Measurements from ENCODE around the gene PIK3R3.
A peak's percentile ranks its signal among the peaks of the same experiment; 100 is the strongest.

Gene PIK3R3

DNA sequence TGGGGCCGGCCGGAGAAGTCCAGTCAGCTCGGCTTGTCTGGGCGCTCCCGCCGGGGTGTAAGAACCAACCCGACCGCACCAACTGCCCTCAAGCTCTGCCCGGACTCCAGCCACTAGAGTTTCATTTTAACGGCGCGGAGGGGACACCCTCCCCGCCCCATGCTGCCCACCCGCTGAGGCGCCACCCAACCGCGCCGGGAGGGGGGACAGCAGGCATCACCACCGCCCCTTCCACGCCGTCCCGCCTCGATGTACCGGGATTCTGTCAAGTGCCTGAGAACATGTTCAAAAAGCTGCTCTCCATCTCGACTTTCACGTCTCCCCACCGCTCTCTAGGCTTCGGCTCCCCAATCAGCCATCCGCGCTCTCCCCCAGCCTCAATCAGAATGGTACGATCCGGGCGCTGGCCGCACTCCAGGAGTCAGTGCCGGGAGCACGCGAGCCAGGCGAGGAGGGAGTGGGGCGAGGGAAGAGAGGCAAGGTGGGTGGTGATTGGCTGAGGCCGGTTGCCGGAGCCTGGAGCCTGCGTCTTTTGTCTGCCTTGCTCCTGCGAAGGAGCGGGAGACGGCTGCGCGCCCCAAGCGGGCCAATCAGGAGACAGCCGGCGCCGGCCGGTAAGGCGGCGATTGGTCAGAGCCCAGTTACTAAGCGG is at the start of gene PIK3R3:
Gene PIK3R3 (minus strand): TSS at position 101 of the 652 bp plus-strand sequence. CDS start 677 bp downstream, outside the sequence.
- peak; percentile 28 to 77 (median 60) for DNase-seq

DNA sequence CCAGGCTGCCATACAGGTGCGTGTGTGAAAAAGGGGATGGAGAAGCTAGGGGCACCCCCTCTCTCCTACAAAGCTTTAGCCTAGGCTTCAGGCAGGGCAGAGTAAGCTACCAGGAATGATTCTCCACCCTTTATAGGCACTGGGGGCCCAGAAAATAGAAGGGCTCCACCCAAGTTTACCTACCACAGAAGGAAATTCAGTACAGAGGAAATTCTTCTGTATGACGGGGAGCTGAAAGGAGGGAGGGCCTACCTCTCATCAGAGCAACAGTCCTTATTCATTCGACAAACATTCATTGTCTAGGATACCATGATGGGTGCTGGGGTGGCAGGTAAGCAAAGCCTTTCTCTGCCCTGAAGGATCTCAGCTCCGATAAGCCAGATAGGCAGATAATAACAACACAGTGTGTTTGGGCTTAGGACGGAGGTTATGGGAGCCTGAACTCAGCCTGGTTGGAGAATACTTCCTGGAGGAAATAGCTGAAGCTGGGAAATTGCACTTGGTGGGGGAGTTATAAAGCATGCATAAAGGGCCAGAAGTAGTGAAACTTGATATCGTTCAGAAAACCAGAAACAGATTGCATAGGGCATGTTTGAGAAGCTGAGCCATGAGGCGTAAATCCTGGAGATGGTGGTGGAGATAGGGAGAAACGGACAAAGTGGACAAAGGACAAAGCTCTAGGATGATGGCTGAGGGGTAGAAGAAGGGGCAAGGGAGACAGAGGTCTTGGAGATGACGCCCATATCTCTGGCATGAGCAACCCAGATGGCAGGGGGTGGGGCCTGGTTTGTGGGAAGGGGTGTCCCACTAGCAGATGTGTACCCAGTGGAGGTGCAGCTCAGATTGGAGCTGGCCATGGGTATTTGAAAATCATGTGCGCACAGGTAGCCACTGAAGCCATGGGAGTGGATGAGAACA is 49.2 kb upstream of the PIK3R3 start:
- no peak for DNase-seq

DNA sequence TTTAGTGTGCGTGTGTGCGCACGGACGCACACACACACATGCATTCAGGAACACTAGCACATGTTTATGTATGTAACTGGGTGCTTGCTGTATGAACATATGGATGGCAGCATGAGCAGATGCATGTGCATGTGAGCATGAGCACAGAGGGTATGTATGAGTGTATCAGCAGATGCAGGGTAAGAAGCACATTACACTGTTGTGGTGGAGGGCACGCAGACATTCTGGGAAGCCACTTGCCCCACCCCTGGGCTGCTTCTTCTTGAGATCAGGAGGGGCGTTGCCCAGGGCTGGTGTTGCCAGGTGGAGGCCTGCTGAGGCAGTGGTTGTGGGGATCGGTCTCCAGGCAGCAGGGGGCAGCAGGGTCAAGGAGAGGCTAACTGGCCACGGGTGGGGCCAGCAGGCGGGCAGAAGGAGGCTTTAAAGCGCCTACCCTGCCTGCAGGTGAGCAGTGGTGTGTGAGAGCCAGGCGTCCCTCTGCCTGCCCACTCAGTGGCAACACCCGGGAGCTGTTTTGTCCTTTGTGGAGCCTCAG is 47.7 kb upstream of the PIK3R3 start:
- DNase-seq, result no peak

DNA sequence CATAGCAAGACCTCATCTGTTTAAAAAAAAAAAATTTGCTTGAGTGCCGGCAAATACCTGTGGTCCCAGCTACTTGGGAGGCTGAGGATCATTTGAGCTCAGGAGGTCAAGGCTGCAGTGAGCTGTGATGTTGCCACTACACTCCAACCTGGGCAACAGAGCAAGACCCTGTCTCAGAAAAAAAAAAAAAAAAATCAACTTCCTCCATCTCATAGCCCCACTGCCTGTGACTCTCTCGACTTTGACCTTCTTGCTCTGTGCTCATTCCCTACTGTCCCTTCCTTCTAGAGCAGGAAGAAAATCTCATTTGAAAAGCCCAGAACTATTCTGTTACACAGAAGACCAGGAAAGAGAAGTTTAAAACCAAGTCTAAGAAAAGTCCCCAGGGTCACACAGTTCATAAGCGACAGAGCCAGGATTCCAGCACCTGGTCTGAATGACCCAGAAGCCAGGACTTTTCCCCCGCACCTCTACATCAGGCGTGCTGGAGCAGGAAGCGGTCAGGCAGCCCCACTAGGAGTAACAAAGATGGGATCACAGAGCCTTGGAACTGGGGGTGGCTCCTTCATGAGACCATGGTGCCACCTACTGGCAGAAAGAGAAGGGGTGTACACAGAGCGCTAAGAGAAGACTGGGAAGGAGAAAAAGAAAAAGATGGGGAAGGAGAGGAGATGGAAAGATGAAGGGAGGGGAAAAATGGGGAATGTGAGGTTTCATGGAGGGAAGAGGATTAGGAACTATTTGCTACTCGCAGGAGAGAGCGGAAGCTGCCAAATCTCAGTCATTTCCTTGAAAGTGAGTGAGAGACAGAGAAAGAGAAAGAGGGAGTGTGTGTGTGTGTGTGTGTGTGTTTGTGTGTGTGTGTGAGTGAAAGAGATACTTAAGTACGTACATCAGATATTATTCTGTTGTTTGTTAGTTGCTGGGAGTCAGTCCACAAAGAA is 47.0 kb upstream of the PIK3R3 start:
- DNase-seq, result peak; percentile 15 to 72 (median 49)

DNA sequence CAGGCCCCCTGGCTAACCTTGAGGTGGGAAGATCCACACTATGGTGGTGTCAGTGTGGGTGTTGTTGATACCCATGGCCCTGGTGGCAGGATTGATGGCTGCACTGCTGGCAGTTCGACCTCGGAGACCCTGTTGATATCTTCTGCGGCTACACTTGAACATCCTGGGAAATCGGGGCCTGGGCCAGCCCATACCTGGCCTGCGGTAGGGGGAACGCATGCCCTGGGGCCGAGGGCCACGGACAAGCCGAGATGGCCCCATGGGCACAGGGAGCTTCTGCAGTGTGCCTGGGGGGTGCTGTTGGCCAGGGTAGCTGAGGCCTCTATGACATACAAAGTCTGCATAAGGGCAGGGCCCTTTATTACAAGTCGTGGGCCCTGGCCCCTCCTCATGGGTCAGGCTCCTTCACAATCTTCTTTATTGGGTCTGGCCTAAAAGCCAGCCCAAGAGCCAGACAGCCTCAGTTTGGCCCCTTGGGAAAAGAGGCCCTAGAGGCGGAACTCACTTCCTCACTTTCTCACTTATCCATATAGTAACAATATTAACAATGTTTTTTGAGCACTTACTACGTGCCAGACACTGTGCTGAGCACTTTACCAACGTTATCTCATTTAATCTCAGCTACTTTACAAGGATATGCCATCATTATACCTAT is 43.9 kb upstream of the PIK3R3 start, which contains the start of gene P3R3URF:
Gene P3R3URF (minus strand): TSS at position 278 of the 655 bp plus-strand sequence. CDS start 17 bp downstream, at position 261.
- DNase-seq, result no peak

DNA sequence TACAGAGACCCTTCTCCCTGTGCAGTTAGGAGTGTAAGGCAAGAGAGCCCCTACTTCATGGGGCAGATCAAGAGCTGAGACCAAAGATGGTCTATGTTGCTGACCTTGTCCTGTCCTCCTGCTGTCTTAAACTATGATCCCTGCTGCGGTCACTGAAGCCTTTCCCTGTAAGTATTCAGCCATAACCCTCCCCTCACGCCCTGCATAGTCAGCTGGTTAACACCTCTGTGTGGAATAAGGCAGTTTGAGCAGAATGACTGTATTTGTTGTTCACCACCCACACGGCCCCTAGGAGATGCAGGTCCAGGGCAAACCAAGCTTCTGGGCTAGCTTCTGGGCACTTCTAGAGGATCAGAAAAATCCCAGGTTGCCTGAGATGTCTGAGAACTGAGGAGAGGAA is 42.8 kb upstream of the PIK3R3 start:
- DNase-seq, result no peak

DNA sequence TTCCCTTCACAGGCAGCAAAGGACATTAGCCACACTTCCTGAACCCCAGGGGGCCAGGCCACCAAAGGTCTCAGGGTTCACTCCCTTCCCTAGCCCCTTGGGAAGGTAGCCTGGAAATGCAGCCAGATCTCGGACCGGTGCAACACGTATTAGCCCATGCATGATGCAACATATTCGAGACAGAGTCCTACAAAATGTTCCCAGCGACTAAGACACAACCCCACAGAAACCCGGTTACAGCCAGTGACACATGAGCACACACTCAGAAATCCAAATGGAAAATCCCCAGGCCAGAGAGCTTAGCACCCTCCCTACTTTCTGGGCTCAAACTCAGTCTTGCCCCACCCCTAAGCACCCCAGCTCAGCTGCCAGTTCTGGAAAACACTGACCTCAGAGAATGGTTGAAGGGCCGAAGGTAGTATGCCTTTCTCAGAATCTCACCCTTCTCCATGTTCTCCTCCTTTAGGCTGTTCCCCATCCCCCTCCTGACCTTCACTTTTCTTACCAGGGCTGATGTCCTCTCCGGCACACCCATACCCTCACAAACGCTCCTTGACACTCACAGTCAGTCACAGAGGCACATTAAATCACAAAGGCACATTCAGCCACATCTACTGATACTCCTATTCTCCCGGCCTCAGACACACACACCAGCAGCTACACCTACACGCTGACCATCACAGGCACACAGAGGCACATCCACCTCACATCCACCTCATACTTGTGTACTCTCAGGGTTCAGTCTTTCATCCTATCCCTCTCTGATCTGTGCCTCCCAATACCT is 42.2 kb upstream of the PIK3R3 start, which contains the start of gene TSPAN1:
Gene TSPAN1 (plus strand): TSS at position 640 of the 784 bp plus-strand sequence. CDS start 6,021 bp downstream, outside the sequence.
- DNase-seq, result no peak

DNA sequence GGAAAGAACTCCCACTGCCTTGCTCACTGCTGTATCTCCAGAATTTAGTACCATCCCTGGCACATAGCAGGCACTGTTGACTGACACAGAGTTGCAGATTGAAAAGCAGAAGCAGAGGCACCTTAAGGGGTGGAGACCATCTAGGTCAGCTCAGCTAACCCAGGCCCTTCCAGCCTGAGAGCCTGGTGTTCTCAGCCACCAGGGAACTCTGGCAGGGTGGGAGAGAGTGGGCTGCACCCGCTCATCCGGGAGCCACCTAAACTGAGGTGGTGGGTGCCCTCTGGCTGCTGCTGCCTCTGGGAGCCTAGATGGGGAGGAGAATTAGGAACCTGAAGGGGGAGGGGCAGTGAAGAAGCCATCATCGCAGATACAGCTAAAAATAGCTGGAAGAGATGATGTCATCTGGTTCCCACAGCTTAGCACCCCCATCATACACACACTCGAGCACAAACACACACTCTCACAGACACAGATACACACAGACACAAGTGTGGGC is 41.0 kb upstream of the PIK3R3 start:
- DNase-seq, result no peak

DNA sequence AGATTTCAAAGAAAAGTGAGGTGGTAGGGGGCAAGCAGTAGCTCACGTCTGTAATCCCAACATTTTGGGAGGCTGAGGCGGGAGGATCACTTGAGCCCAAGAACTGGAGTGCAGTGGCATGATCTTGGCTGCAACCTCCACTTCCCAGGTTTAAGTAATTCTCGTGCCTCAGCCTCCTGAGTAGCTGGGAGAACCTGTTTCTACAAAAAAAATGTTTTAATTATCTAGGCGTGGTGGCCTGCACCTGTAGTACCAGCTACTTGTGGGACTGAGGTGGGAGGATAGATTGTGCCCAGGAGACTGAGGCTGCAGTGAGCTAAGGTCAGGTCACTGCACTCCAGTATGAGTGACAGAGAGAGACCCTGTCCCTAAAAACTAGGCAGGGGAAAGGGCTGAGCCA is 39.9 kb upstream of the PIK3R3 start:
- DNase-seq, result no peak

DNA sequence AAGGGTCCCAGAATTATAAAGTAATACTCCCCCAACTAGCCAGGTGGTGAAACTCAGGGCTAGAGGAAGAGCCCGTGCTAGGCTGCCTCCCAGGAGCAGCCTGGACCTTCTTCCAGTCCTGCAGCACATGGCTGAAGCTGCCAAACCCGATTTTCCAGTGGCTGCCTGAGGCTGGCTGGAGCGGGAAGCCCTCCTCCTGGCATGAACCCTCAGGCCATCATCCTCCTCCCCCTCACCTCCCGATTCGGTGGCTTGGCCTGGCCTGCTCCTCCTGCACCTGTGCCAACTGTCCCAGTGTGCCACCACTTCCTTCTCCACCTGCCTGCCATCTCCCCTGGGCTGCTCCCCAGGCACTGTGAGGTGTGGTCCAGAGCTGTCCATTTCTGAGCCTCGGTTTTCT is 39.4 kb upstream of the PIK3R3 start:
- no peak for DNase-seq

DNA sequence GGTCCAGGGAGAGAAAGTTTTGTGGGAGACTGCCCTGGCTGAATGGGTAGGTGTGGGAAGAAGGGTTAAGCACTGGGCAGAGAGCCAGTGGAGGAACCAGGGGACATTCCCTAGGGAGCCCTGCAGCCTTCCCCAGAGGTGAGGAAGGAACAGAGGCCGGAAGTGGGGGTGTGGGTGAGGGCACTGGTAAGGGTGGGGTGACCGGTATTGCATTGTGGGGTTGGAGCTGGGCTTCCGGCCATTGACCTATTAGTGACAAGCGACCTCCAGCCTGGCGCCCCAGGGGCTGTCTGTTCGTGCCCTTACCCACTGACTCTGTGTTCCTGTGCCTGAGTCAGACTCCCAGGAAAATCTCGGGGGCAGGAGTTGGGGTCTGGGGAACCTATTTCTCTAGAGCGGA is 38.9 kb upstream of the PIK3R3 start:
- no peak for DNase-seq

DNA sequence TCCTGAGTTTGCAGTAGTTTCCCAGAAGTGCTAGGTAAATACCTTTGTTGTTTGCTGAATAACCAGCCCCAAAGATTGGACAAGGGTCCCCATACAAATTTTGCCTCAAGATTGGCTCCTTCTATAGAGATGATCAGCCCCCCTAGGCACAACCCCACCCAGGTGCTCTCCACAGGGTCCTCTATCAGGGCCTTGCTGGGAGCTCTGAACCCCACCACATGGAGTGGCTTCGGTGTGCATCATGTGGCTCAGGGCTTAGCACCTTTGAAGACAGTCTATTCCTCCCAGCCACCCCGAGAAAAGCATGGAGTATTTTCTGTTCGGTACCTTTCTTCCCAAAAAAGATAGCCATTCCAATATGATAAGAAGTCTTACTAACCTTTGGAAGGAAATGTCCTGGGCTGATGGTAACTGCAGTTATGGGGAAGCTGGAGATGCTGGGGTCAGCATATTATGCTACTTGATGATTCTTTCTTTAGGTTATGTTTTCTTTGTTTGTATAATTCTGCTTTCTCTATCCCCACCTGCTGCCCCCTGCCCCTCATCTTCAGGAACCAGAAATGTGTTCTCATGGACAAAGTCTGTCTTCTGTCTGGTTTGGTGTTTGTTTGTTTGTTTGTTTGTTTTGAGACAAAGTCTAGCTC is 37.5 kb upstream of the PIK3R3 start:
- DNase-seq, result no peak

DNA sequence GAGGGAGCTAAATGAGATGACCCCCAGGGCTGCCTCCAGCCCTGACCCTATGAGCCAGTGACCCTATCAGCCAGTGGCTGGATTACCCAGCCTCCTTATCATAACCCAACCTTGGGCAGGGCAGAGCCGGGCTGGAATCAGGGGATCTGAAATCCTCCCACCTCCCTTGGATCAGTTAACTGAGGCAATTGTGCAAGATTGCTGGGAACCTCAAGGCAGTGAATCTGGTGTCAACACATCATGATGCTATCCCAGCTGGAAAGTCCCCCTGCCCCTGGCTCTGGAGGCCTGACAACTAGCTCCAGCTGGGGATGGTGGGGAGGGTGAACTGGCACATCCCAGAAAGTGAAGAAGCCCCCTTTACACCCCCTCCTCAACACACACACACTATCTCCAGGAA is 36.0 kb upstream of the PIK3R3 start:
- DNase-seq, result no peak

DNA sequence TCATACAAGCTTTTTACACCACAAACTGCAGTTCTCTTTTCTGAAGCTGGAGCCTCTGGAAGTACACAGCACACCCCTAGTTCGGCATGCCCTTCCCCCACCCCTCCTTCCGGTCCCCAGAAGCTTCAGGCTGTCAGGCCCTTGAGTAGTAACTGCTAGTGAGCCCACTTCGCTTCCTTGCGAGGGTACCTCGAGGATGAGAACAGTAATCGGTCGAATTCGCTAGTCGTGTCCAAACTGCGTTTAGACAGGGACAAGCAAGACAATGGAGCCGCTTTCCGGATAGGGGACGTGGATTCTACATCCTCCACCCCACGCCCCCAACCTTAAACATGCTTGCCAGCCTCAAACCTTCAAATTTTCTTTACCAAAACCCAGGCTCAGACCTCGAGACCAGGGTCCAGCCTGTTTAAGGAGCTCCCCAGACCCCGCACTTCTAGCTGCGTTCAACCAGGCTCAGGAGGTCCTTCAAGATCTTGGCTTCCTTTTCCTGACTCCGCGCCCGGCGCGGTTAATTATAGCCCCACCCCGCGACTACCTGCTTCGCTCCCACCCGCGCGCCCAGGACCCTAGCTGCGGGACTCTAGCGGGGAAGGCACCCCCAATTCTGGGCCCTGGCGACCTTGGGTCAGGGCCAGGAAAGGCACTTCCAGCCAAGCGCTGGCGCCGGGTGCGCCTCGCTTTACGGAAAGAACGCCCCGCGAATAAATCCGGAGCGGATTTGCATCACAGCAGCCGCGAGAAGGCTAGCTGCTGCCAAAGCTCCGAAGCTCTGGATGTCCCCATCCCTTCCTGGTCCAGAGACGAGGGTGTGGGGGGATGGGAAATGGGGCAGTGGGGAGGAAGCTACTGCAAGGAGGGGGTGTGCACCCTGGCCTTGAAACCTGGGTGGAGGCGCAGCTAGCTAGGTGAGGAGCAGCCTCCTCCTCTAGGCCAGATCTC is 34.4 kb upstream of the PIK3R3 start:
- peak; percentile 6 to 74 (median 39) for DNase-seq

DNA sequence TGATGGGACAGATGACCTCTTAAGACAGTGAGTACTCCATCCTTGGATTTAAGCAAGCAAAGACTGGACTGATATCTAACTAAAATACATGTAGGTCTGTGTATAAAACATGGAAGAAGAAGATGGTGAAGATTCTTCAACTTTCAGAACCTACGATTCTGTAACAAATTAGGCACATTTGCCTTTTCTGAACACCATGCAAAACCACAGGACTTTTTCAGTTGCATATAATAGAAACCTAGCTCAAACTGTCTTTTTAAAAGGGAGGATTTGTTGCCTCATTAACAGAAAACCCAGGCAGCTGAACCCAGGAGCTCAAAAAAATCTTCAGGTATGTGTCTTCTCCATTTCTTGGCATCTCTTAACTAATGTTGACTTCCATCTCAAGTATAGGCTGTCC is 27.8 kb upstream of the PIK3R3 start:
- no peak for DNase-seq

DNA sequence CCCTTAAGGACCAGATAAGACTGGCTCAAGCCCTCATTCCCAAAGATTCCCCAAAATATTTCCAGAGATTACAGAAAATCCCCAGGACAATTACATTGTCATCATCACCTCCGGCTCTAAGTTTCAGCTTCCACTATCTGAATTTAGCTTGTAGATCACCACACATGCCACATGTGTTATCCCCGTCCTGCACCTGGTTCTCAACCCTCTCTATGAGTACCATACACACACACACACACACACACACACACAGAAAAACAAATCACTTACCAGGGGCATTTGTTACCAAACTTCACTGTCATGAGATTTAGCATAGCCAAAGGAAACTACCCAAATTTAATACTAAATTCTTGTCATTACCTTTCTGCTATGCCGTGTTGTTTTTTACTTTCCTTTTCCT is 27.1 kb upstream of the PIK3R3 start:
- no peak for DNase-seq

DNA sequence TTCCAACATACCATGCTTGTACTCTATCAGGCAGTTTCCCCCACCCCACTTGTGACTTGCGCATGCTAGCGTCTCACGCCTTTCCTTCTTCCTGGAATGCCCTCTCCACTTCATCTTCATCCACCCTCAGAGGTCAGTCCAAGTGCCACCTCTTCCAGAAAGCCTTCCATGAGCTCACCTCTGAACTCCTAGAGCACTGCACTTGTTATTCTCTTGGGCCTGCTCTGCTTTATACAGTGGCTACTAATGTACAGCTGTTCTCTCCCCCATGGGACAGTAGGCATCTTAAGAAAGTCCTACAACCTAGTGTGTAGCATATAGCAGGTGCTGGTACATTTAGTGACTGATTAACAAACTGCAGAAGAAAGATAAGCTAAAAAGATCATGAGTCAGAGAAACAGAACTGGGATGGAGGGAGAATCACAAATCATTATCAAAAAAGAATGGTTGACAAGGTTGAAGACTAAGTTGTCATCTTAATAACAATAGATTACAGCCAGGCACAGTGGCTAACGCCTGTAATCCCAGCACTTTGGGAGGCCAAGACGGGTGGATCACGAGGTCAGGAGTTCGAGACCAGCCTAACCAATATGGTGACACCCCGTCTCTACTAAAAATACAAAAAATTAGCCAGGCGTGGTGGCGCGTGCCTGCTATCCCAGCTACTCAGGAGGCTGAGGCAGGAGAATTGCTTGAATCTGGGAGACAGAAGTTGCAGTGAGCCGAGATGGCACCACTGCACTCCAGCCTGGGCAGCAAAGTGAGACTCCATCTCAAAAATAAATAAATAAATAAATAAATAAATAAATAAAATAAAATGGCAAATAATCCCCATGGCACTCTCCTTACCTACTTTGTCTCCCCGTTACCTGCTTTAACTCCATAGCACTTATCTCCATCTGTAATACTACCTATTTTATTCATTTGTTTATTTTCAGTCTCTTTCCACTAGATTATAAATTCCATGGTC is 26.2 kb upstream of the PIK3R3 start:
- no peak for DNase-seq

DNA sequence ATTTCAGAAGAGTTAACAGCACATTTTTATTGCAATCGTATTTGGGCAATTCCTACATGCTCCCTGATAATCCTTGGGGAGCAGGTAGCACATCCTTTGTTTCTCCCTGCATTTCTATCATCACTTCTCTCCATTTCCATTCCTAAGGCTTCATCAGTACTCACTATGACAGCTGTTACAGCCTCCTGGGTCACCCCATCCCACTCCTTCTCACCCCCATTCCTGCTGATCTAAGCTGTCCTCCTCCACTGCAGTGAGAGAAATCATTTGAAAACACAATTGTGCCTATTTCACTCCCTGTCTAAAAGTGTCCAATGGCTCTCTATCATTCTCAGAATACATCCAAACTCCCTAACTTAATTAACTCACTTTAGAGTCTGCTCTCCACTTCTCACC is 25.5 kb upstream of the PIK3R3 start:
- no peak for DNase-seq
